CD1c-positive myeloid dendritic cell (primary cell): ENCODE results near the gene TMEM107.
"Not testable (repeated sequence)": the region's sequence is repeated elsewhere in the genome, so short reads cannot be mapped to it uniquely, and the experiment has no call there.

Experiments used
- DNase-seq: peaks from one replicate; pipeline ENCODE4 v3.0.0-alpha.2; 2016; ENCODE audit errors: extremely low spot score

The TMEM107 gene

DNA sequence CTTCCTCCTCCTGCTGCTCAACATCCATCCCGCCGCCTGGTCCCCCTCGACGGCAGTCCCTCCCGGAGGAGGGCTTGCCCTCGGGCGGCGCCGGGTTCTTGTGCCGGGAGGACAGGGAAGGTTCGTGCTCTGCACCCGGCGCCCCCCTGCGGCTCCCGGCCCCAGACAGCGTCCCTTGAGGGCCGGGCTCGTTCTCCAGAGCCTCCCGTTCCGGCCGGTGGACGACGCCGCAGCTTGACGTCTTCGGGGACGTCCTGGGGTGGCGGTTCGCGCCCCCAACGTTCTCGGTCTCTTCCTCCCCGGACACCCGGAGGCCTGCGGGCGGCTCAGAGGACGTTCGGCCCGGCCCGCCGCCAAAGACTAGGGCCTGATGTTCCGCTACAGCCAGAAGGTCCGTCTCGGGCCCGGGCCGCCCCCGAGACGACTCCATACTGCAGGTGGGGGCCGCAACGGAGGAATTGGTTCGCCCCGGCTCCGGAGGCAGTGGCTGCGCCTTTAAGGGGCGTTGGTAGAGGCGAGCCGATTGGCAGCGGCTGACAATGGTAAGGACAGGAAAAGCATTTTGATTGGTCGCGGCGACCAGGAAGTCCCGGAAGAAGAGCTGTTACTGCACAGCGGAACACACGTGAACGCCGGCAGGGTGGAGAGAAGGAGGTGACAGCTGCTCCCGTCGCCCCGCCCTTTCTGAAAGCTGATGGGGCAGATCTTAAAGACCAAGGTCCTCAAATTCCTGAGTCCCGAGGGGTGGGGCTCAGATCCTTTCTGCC lies 13.7 kb upstream of the TMEM107 start, which contains the start of gene BORCS6:
TSS of gene BORCS6 (minus strand) at position 470 of the 767 bp plus-strand sequence. CDS start at position 430, 40 bp downstream.
- peak; percentile 97 for DNase-seq

DNA sequence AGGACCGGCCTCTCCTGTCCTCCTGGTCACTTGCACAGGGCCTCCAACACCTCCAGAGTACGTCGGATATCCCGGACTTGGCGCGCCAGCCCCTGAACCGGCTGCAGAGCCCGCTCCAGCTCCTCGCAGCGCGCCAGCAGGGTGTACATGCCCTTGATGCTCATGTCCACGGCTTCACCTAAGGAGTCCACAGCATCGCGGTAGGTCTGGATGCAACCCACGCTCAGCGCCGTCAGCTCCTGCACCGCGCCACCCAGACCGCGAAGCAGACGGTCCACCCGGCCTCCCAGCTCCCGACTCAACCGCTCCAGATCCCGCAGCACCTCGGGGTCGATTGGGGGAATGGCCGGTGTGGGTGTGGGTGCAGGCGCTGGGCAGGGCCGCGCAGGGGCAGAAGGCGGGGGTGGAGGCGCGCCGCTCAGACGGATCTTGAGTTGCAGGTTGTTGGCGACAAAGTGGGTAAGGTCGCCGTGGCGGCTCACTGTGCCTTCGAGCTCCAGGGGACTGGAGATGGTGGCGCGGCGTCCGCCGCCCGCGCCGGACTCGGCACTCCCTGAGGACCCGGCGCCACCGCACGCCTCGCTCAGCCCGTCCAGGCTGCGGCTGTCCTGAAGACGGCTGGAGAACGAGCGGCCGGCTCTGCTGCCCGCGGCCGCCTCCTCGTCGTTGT lies 13.0 kb upstream of the TMEM107 start:
- no peak for DNase-seq

DNA sequence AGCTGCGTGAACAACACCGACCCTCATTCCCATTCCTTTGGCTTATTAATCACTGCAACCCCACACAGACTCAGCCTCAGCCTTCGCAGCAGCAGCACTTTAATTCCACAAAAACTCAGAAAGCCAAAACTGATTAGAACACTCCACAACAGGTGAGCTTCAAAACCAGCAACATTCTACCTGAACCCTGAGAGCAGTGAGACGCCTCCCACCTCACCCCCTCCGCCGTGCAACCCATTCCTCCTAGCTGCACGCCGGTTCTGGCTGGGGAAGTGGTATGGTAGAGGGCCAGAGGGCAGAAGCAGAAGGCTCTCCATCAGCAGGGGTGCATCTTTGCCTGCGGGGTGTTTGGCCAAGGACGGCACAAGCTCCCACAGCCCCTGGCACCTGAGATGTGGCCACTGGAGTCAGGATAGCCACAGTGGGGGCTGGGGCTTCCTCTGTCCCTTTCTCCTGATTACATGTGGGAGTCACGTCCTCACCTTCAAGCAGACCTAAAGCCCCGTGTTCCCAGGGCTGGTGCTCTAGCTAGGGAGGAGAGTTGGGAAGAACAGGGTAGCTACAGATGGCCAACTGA lies 12.2 kb upstream of the TMEM107 start:
- no peak for DNase-seq

DNA sequence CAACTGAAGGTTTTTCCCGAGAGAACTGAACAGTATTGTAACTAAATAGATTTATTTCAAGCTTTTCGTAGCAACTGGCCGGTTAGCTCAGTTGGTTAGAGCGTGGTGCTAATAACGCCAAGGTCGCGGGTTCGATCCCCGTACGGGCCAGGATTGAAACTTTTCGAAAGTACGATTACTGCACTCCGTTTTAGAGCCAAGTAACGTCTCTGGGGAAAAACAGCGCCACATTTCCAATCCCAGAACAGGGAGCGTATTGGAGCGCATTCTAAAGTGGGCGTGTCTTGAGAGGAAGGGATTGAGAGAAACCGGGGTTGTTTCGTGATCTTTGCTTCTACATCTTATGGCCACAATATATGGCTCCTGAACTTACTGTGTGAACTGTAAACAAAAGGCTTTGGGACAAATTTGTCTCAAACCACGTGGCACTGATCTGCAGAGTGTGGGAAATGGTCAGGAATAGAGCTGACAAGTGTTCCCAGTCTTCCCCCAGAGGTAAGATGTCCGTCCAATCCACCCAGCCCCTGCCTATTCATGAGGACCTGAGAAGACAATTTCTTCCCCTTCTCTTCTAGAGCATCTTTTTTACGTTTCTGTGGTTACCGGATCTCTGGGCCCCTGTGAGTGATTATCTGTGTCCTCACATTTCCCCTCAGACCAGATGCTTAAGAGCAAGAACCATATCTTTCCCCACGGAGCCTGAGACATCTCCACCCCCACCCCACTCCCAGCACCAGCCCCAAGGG lies 11.5 kb upstream of the TMEM107 start:
- peak; percentile 97 for DNase-seq

DNA sequence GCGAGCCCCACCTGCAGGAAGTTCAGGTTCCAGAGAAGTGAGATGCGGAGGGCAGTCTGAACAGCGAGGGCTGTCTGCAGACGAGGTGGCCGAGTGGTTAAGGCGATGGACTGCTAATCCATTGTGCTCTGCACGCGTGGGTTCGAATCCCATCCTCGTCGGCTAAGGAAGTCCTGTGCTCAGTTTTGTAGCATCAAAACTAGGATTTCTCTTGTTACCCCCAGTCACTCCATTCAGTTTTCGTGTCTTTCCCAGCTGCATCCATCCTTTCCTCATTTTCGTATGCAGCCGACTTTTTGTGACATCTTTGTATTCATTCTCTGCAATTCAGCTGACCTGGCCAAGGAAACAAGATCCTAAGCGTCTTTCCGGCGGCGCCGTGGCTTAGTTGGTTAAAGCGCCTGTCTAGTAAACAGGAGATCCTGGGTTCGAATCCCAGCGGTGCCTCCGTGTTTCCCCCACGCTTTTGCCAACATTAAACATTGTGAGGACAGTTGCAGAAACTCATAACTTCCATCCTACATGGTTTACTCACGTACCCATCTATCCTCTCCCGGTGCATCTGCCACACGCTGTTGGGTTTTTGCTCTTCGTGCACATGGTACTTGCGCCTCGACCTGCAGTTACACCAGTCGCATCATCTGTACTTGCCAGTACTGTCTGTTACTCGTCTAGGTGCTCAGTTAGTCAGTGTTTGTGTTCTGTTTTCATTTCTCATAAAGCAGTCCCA lies 10.8 kb upstream of the TMEM107 start:
- DNase-seq = peak; percentile 88

DNA sequence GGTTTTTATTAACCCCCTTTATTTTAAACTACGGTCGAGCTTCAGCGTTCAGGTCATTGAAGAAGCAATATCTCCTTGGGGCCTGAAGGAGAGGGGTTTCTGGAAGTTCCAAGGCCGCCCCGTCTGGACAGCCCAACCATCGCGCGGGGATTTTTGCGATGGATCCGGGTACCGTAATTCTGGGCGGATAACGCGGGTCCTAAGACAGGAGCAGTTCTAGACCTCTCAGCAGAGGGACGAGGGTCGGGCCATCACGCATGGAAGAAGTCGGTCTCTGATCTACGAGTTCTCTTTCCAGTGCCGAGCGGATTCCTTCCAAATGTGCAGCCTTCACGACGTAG lies 10.2 kb upstream of the TMEM107 start:
- DNase-seq = no peak

DNA sequence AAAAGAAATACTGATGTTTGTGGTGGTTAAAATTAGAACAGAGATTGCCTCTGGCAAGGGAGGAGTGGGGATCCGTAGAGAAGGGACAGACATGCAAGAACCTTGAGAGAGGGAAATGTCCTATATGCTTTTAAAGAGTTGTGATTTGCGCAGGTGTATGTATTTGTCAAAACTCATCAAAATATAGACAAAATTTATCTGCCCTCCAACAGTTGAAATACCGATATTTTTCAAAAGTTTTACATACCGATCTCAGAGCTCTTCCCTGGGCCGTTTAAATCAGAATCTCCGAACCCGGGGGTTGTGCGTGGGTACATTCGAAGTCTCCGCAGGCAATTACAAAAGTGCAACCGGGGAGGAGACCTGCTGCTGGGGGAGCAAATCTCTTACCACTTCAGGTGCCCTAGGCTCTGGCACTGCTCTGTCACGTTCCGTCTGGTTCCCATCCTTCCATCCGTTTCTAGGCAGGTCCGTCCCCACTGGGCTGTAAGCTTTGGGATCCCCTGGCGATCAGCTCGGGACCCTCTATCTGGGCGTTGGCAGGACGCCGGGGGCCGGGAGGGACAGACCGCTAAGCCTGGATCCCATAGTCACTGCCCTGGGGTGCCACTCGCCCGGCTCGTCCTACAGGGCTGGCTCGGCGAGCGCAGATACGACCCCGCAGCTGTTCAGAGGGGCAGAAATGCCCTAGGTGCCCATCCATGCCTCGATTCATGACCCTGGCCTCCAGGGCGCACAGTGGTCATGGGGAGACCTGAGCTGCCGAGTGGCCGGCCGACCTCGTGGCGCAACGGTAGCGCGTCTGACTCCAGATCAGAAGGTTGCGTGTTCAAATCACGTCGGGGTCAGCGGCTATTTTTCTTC lies 9.6 kb upstream of the TMEM107 start:
- peak; percentile 85 for DNase-seq

DNA sequence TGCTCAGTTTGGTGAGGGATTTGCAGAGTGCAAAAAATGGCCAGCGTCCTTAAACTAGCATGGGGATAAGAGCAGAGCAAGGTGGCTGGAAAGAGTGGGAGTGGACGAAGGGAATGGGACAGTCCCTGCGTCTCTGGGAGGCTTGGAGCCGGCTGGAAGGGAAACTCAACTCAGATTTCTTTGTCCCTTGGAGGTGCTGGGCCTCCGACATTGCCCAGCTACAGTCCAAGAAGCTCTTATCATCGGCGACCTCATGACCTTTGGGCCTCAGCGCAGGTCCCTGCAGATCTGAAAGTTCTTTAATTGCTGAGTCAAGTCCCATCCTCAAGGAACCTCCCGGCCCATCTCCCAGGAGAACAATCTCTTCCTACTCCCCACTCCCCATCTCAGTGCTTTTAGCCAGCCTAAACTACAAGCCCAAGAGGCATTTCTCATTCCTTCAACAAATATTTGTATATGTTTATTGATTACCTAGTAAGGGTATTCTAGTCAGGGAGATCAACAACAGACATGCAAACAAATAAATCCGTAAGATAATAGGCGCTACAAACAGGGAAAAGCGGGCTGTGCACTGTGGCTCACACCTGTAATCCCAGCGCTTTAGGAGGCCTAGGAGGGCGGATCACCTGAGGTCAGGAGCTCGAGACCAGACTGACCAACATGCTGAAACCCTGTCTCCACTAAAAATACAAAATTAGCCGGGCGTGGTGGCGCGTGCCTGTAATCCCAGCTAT lies 985 bp upstream of the TMEM107 start:
- DNase-seq = no peak

DNA sequence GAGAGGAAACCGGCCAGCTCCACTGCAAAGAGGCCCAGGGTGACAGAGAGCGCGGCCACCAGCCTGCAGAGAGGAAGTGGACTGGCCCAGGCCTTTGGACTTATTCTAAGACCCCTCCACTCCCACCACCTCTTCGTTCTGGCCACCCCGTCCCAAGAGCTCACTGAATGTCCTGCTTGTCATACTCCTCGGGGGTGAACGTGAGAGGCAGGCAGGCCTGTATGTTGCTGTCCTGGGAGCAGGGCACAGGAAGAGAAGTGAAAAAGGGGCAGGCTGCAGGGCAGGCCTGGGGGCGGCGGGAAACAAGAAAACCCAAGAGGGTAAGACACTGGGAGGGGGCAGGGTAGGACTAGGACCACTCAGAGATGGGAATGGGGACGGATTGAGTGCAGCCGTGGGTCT lies 384 bp downstream of the TMEM107 start:
- no peak for DNase-seq

DNA sequence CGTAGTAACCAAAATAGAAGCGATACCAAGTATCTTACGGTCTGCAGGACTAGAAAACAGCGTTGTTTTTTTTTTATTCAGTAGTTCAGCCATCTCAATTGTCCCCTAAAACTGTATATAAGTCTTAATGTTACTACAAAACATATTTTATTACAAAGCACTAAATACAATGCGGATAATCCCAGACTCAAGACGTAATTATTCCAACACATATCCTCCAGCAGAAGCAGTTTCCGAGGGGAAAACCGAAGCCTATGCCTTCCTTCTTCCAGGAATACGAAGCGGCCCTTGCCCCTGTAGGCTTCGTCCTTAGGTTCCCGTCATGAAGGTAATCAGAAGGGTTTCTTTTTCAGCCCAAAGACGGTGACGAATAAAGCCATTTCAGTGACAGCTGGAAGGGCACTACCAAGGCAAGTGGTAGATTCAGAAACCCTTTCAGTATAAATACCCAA lies 2.3 kb downstream of the TMEM107 start:
- DNase-seq = no peak

DNA sequence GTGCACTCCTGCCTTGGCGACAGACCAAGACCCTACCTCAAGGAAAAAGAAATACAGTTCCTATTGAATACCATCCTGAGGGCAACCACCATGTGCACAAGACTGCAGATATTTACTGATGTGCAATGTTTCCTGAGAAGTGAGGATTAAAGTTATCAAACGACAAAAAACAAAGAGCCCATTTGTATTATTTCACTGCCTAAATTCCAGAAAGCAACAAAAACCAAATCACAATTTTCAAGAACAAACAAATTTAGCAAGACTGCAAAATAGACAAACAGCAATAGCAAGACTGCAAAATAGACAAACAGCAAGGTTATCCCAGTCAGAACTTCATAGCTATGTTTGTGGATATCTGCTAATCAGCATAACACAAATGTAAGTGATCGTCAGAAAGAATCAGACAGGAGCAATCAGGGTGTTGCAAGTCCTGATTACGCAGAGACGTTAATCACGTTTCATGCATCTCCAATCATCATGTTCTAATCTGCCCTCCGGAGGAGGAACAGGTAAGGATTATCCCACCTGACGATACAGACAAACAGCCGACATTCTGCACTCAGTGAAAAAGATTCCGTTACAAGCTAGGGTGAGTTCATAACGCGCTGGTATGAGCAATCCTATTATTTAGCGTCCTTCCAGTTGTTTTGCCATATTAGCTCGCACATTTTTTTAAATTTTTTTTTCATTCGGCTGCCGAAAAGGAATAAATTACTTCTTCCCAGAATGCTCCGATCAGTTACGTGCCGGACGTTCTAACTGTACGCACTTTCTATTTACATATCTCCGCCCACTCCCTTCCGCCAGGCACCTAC lies 2.9 kb downstream of the TMEM107 start:
- peak; percentile 97 for DNase-seq

DNA sequence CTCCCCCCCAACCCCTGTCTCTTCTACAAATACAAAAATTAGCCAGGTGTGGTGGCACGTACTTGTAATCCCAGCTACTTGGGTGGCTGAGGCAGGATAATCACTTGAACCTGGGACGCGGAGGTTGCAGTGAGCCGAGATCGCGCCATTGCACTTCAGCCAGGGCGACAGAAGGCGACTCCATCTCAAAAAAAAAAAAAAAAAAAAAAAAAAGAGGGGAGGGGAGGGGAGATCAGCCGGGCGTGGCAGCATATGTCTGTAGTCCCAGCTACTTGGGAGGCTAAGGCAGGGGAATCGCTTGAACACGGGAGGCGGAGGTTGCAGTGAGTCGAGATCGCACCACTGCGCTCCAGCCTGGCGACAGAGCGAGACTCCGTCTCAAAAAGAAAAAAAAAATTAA lies 6.0 kb downstream of the TMEM107 start:
- DNase-seq = not testable (repeated sequence)

DNA sequence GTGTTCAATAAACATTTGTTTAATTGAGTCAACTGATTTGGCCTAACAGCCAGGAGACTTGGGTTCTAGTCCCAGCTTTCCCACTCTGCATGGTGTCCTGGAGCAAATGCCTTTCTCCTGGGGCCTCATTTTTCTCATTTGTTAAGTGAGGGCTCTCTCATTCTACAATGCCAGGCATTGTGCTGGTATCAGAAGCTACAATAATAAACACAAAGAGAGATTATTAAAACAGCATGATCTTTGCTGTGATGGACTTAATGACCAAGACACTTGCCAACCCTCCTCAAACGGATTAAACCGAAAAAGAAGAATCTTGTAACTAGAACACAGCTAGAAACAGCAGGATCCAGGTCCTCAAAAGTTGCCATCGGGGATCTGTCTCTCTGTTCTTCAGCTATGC lies 8.7 kb downstream of the TMEM107 start:
- DNase-seq = no peak

DNA sequence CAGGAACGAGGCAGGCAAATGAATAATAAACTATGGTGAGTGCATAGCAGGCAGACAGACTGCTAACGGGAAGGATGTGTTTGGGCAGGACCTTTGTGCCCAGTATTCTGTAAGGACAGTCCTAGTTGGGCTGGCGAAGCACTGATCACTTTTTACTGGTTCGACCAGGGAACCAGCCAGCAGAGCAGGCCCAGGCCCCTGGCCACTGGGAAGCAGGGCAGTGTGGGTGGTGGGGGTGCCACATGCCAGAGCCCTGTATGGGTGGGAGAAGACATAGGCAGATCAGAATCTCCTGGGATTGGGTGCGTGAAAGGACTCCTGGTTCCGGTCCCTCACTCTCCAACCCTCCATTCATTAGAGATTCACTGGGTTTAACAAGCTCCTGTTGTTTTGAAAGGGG lies 9.4 kb downstream of the TMEM107 start:
- DNase-seq = no peak

DNA sequence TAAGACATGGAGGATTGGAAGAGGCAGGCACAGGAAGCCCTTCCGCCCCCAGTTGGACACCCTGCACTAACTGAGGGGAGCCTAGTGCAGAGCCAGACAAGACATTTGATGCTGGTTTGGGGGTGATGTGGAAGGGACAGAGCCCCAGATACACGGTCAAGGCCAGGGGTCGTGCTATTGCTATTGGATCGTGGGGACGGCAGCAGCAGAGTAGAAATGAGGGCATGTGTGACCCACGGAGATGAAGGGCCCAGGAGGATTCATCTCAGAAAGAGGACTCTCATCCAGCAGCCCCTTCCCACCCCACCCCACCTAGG lies 11.4 kb downstream of the TMEM107 start:
- DNase-seq = no peak

DNA sequence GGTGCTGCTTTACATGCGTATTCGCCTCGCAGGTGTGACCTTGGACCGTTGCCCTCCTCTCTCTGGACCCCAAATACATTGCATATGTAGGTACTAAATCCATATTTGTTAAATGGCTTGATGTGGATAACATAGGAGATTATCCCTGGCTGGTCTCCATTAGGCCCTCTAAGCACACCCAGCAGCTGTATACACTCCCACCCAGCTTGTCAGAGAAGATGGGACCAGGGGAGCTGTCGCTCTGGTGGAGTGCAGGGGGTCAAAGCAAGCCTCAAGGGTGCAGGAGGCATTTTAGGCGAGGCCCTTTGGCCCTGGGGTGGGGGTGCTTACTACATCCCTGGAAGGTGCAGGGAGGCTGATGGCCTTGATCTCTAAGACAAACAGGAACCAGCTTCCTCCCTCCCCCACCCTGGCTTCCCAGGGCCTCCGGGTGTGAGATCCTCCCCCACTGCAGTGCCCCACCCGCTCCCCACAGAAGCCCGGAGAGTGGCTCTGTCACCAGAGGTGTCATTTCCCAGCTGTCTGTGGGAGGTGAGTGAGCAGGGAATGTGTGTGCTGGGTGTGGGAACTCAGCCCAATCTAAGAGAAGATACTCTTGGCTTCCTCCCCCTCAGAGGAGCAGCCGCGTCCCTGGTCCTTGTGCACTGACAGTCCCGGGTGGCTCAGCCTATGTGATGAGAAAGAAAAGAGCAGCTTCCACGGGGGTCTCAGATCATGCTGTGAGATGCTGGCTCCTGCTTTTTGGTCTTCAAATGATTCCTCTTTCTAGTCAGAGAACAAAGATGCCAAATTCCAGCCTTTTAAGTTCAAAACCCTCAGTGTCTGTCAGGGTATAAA lies 12.0 kb downstream of the TMEM107 start:
- peak; percentile 89 for DNase-seq

DNA sequence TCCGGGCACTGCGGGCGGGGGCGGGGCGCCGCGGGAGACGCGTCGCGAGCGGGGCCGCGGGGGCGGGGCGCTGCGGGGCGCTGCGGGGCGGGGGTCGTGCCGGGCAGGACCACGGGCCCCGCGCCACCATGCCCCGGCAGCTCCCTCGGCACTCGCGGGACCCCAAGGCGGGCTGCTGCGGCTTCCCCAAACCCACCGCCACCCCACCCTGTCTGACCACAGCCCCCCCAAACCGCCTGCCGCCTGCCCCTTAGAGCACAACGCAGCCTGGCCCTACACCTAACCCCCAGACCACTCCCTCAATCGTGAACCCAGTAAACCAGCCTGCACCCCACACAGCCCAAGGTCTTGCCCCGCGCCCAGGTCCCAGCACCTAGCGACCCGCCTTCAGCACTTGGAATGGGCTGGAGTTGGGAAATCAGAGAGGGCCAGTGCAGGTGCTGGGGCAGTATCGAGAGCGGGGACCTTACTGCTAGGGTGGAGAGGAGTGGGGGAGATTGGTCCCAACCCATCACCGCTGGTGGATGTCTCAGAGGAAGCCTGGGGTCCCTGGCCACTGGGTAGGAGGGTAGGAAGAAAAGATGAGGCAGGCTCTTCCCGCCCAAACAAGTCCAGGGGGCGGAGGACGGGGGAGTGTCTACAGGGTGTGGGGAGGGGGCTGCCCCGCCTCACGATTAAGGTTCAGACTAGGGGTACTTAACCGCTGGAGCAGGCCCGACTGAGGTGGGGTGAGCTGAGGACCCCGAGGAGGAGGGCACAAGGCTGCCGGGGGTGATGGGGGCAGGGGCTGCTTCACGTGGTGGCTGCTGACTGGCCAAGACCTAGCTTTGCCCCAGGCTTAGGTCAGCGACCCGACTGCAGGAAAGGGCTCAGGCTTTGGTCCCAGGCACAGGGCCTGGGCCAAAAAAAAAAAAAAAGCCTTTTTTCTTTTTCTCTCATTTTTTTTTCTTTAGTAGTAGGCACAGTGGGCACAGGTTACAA lies 12.9 kb downstream of the TMEM107 start:
- DNase-seq = no peak
